GM21737 (cell line): ENCODE results near the gene SALL3.

Experiments used
- ATAC-seq: cut with Tn5 transposase; IDR thresholded peaks from one replicate; pipeline ENCODE4 v1.9.1; 2021; ENCODE audit warnings: mild to moderate bottlenecking, moderate library complexity; ENCODE audit not compliant: unreplicated experiment

The SALL3 gene

DNA sequence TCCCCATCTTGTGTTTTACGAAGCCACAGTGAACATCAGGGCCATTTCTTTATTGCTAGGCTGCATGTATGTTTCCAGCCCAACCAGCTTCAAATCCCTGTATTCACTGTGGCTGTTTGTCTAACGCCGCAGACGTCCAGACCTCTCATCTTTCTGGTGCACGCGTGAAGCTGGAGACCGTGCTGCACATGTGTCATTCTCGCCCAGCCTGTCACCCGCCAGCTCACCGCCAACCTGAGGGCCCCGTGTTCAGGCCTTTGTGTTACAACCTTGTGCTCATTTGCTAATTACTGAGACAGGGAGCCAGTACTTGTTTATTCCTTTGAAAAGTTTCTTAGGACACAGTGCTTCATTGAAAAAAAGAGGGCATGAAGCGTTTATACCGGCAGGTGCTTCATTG is 21.4 kb downstream of the SALL3 start:
- ATAC-seq: no peak

DNA sequence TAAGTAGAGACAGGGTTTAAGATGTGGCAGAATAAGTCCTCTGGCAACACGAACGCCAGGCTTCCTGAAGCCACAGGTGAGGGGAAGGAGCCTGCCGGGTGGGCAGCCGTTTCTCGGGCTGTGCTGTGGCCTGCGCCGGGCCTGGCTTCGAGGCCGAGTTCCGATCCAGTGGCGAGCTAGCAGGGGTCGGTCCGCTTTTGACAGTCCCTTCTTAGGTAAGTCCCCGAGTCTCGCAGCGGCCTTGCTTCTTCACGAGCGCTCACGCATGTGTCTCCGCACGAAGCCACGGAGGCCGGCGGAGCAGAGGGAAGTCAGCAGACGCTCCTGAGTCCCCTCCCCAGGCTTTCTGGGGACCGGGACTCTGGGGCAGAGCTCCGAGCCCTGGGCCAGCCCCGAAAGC is 26.0 kb downstream of the SALL3 start:
- no peak for ATAC-seq

DNA sequence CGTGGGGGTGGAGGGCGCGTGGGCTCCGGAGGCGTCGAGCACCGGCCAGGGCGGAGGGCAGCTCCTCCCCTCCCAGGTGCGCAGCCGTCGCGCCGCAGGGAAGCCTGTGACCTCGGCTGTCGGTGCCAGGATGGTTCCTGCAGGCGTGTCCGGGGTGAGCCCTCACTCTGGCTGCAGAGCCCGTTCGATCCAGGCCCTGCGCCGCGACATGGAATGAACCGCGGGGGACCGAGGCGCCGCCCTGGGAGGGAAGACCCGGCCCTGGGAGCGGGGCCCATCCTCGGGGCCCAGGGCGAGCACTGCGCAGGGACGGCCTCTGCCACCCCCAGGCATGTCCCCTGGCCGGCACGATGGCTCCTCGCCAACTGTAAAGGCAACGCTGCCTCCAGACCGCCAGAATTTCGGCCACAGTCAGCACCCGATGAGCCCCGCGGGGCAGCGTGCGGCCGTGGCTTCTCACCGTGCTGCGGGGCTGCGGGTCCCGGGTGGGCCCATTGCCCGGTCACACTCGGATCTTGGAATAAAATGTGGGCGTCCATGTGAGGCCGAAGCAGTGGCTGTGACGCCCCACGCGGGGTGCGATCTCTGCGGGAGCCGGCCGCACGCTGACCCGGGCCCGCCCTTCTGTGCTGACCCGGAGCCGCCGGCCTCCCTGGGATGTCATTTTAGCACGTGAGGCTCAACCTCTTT is 26.6 kb downstream of the SALL3 start:
- no peak for ATAC-seq

DNA sequence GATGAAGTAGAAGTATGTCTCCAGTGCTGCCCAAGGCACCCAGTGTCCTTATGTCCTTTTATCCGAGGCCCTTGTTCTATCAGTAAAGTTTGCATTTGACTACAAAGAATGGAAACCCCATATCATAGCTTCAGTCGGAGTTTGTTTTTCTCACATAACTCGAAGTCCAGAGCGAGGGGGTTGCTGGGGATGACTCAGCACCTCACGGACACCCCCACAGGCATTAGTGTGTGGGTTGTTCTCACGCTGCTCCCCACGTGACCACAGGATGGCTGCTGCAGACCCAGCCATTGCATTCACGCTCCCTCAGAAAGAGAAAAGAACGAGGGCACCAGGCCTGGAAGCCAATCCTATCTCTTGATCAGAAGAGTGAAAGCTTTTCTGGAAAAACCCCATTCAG is 27.8 kb downstream of the SALL3 start:
- ATAC-seq: no peak

DNA sequence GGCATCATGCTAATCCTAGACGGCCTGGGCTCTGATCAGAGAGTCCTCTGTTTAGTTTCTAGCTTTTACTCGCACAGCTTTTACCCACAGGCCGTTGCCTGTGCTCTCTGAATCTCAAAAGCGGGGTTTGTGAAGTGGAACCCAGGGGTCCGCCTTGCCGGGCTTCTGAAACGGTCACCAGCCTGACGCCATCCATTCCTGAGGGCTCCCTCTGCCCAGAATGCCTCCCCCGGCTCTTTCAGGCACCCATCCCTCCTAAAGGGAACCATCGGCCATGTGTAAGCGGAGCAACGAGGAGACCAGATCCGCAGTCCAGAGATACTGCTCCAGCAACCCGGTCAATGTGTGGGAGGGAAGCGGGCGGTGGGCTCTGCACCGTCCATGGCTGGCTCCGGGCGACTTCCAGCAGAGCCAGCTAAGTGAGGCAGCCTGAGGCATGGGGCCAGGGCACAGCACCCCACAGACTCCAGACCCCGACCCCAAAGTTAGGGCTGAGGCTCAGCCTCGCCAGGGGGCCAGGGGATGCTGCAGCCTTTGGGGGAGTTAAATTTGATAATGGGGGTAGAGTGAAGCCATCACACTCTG is 28.8 kb downstream of the SALL3 start:
- ATAC-seq: no peak

DNA sequence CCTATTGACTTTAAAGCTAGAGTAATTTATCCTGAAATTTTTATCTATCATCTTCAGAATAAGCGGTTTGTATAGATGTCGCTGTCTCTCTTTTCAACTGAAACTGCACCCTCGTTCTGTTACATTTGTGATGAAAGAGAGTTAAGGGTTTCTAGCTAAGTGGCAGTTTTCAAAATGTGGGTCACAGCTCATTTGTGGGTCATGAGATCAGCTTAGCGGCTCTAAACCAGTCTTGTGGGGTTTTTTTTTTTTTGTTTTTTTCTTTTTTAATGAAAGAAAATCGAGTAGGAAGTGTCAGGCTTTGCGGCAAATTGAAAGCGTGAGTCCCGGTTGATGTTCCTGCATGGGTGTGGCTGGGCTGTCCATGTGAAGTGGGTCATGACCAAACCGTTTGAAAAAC is 31.2 kb downstream of the SALL3 start:
- ATAC-seq: no peak

DNA sequence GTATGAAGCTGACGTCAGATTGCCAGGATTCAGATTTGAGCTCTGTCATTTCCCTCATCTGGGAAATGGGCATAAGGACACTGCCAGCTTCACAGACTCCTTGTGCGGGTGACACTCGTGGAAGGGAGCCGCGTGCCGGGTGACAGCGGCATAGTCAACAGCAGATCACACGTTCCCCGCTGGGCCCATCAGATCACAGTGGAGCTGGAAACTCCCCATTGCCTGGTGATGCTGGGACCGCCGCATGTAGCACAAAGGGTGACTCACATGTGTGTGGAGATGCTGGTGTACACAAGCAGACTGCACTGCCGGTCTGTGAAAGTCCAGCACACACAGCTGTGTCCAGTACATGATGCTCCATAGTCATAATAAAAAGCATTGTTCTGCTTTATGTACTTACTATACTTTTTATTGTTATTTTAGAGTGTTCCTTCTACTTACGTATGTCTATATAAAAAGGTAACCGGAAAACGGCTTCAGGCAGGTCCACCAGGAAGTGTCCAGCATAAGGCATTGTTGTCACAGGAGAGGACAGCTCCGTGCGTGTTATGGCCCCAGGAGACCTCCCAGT is 31.8 kb downstream of the SALL3 start:
- no peak for ATAC-seq

DNA sequence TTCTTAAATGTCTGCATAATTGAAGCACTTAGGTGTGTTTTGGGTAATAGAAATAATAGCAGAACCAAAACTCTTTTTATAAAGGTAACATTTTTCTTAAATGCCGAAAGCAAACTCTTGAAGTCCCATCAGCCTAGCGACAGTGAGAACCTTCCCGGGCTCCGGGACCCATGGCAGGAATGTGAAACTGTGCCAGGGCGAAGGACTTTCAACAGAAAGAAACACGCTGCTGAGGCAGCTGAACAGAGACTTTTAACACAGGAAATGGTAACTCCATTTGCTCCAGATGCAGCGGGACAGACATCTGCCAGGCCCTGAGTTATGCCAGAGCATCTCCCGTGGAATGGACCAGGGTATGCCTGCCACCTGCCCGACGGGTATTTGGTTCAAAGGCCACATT is 34.3 kb downstream of the SALL3 start:
- no peak for ATAC-seq

DNA sequence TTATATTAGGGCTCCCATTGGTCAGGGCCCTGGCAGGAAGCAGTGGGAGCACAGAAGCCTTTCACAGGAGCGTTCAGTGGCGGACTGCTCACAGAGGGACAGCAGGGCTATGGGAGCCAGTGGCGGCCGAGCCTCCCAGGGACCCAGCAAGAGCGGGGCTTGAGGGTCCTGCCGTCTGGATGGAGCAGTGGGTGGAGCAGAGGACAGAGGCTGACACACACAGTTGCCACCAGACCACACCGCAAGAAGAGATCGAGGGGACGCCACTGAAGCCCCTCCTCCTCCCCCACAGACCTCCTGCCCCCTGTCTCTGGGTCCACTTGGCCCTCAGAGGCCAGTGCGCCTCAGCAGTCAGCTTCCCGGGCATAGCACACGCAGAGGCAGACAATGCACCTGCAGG is 39.3 kb downstream of the SALL3 start:
- ATAC-seq: no peak

DNA sequence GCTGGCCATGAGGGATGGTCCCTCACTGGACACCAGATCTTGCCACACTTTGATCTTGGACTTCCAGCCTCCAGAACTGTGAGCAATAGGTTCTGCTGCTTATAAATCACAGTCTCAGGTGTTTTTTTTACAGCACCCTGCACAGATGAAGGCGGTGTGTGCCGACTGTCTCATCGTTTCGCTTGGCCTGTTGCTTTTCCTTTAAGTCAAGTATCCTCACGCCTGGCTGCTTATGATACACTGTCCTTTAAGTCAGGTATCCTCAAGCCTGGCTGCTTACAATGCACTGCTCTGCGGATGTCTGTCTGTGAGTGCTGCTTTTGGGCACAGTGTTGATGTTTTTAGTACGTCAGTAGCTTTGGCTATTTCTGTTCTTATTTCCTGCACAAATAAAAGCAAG is 40.3 kb downstream of the SALL3 start:
- no peak for ATAC-seq

DNA sequence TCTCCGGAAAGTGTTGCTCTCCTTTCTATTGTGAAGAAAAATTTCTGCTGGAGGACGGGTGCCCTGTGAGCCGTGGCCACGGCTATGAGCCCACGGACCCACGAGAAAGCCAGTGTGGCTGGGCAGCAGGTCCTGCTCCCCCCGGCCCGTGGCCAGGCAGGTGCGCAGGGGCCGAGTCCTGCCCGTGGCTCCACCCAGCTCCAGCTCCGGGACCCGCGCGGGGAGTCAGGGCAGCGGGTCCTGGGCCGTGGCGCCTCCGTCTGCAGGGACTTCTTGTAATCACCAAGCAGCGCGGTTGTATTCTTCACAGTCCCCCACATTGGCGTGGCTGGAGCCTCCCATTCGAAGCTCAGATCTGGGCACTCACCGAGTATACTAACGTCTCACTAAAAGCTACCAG is 43.0 kb downstream of the SALL3 start:
- ATAC-seq: no peak

DNA sequence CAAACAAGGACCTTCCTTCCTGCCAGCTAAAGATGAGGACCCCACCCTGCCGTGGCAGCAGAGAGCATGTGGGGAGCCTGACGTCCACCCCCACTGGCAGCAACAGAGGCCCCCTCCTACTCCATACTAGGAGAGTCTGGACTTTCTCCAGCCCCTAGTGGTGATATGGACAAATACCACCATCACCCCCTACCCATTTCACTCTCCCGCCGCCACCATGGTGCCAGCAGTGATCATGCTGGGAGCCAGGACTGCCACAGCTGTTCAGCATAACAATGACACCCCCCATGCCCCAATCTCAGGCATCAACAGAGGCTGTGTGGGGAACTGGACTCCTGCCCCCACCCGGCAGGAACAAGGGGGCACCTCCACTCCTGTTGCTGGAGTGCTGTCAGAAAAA is 46.9 kb downstream of the SALL3 start:
- ATAC-seq: no peak

DNA sequence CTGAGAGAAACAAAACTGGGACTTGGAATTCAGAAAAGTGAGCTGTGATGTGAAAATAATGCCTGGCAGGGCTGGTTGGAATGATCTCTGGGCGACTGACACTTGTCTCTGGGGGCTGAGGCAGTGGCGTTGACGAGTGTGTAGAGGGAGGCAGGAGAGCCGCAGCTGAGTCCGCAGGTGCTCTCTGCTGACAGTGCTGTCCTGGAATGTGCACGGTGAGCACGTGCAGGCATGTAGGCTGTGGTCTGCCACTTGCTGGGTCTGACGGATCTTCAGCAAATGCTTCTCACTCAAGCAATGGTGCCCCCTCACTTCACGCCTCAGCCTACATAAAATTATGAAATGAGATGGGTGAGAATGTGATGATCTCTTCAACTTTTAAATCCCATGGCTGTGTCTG is 51.1 kb downstream of the SALL3 start:
- ATAC-seq: no peak

DNA sequence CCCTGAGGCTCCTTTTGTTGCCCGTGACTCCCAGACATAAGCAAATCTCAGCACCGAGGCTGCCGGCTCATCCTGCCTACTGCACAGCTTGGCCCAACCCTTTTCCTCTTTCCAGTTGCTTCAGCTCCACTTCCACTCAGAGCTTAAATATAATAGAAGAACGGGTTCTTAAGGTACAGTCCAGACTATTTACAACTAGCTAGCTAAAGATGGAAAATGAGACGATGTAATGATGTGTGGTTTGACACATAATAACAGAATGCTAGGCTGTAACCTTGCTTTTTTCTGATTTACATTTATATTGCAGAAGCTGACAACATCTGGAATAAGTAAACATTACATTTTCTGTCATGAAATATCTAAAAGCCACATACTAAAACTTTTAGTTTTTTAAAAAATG is 62.7 kb downstream of the SALL3 start:
- ATAC-seq: no peak

DNA sequence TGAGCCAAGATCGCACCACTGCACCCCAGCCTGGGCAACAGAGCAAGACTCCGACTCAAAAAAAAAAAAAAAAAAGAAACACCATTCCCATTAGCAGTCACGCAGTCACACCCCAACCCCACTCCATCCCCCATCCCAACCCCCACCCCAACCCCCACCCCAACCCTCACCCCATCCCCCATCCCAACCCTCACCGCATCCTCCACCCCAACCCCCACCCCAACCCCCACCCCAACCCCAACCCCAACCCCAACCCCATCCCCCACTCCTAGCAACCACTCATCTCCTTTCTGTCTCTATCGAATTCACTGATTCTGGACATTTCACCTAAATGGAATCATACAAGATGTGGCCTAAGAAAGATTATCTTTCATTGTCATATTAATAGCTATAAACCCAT is 63.7 kb downstream of the SALL3 start:
- no peak for ATAC-seq

DNA sequence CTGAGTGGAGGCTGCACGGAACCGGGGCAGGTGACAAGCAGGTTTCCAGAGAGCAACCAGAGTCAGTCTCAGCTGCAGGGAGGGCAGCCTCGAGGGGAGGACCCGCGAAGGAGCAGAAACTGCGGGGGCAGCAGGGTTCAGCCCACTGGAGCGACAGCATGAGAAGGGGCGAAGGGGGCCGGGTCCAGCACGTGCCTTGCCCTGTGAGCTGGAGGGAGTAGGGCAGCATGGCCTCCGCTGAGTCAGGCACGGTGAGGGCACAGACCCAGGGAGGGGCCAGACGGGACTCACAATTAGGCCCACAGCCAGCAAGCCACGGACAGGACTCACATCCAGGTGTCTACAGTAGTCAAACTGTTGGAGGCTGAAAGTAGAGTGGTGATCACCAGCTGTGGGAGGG is 66.9 kb downstream of the SALL3 start:
- ATAC-seq: no peak

DNA sequence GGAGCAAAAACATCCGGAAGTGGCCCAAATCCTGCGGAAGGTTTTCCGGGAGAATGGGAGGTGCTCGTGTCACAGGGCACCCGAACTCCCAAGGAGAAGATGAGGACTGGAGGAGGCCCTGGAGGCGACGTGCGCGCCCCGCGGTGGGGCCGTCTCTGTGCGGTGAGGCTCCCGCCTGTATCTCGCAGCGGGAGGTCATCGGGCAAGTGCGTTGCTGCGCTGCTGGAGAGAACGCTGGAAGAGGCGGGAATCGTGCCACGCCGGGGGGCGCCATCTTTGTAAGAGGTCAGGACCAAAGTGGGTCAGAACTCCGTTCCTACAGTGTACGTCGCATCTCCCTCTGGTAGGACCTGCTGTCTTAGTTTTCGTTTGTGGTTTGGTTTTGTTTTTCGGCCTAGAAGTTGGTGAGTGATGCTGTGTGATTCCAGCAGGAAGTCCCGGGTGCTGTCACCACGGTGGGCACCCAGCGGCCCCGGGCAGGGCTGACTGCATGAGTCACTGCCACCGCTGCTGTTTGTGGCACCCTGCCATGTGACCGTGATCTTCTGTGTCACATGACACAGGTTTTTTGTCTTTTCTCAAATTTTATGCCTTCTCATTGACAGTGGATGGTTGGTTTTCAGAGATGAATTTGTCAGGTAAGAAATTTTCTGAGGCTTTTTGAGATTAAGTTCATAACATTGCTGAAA is 68.1 kb downstream of the SALL3 start:
- no peak for ATAC-seq

DNA sequence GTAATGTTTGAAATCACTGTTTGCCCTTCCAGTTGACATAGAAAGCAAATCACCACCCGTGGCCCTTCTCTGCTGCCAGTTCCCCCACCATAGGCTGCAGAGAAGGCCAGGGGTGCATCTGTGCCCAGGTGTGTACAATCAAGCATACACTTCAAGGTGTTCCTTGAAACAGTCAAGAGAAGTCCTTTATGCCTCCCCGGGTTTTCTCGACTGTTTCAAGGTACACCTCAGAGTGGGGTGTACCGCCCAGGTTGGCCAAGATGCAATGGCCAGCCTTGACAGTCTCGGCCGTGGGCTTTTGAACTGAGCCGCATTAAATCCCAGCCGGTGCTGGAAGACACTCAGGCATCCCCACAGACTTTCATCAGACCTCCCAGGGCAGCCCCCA is 68.6 kb downstream of the SALL3 start:
- ATAC-seq: no peak

DNA sequence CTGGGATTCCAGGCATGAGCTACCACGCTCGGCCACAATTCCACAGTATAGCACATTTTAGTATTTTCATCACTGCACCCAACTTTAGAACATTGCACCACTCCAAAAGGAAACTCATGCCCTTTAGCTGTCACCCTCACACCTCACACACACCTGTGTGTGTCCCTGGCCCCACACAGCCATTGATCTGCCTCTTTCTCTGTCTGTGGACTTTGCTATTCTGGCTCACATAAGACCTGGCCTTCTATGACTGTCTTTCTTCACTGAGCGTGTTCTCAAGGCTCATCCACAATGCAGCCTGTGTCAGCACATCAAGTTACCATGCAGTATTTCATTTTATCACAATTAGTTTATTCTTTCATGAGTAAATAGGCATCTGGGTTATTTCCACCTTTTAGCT is 69.9 kb downstream of the SALL3 start:
- ATAC-seq: no peak
